ENCODE measurements around the gene PPP4R2. TPM values are rescaled to one million over a fixed set of nuclear protein-coding genes. Genes with fewer than 3 reads are reported as not detected.
A peak's percentile ranks its signal among the peaks of the same experiment; 100 is the strongest.

The PPP4R2 gene
- total RNA-seq, 1 donor from 2014 or later: 48.3 TPM

DNA sequence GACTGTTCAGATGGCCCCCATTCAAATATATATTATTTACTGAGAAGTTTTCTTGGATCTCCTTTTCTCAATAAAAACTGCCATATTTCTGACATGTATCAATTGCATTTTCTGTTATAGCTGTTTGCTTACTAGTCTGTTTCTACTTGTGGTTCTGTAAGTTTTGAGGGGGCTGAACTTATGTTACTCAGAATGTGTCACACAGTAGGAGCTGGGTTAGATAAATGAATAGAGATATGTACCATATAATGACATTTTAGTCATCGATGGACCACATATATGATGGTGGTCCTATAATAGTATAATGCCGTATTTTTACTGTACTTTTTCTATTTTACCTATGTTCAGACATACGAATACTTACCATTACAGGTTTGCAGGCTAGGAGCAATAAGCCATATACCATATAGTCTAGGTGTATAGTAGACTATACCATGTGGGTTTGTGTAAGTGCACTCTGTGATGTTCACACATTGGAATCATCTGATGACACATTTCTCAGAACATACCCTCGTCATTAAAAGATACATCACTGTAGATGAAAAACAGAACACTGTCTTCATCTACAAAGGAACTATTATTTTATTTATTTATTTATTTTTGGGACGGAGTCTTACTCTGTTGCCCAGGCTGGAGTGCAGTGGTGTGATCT is 22.3 kb downstream of the PPP4R2 start:
- ATAC-seq: no peak
- no peak for DNase-seq (ENCODE audit: low spot score)

DNA sequence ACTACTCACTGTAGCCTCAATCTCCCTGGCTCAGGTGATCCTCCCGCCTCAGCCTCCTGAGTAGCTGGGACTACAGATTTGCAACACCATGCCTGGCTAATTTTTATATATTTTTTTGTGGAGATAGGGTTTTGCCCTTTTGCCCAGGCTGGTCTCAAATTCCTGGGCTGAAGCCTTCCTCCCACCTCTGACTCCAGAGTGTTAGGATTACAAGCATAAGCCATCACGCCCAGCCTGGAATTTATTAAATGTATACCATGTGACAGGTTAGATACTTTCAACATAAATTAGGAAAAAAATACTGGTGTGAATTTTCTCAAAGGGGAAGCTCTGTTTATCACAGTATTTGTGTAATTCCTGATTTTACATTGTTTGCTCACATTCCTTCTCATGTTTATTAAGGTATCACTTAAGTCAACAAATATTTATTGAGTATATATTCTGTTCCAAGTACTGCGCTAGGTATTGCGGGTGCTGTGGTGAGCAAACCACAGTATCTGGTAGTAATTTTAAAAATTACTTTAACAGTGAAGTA is 24.8 kb downstream of the PPP4R2 start:
- ATAC-seq (peak; percentile 37), DNase-seq (ENCODE audit: low spot score) (no peak)

DNA sequence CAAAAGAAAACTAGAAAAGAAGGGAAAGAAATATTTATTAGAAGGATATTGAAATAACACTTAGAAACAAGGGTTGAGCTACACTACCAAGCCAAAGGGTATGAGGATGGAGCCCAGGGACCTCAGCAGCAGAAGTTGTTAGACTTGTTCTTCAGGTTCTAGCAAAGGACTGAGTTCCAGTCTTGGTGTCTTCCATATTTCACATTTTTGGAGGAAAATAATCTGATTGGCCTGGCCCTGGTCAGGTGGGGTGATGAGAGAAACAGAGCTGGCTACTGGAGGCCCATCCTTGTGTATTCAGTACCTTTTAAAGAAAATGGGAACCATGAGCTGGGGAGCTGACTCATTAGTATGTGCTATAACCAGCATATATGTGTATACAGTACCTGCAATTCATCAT is 28.2 kb downstream of the PPP4R2 start:
- ATAC-seq: no peak
- DNase-seq (ENCODE audit: low spot score): no peak

DNA sequence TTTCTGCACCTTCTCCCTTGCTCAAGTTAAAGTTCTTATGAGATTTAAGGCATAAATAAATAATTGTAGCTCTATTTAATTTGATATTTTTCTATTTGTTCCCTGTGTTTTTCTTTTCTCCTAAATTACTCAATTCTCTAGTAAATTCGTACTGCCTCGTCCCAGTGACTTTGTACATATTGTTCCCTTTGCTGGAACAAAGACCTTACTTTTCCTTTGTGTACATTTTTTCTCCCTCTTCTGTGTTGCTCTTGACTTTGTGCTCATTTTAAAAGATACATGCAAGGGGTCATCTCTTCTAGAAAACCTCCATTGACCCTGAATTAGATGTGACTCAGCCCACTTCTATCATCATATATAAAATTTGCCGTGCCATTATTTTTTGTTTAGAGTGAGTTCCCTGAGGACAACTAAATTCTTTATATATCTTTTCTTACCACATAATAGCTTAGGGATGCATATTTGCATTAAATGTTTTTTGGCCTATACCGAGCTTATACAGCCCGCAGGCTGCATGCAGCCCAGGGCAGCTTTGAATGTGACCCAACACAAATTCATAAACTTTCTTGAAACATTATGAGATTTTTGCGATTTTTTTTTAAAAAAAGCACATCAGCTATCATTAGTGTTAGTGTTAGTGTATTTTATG is 29.6 kb downstream of the PPP4R2 start:
- DNase-seq (ENCODE audit: low spot score) (no peak), ATAC-seq (no peak)

DNA sequence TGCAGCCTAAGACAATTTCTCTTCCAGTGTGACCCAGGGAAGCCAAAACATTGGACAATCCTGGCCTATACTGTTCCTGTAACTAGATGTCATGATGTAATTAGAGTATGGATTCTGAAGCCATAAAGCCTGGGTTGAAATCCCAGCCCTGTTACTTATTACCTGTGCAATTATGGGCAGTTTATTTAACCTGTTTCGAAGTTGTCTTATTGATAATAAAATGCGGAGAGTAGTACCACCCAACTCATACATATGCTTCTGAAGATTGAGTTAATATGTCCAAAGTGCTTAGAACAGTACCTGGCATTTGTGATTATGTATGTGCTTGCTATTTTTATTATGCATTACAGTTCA is 30.1 kb downstream of the PPP4R2 start:
- DNase-seq (ENCODE audit: low spot score): no peak
- no peak for ATAC-seq

GRCh38 chr3:73028803-73029202 is 32.2 kb downstream of the PPP4R2 start:
- no peak for DNase-seq (ENCODE audit: low spot score)
- no peak for ATAC-seq

GRCh38 chr3:73029321-73029796 is 32.7 kb downstream of the PPP4R2 start:
- ATAC-seq (peak; percentile 88), DNase-seq (ENCODE audit: low spot score) (no peak)

DNA sequence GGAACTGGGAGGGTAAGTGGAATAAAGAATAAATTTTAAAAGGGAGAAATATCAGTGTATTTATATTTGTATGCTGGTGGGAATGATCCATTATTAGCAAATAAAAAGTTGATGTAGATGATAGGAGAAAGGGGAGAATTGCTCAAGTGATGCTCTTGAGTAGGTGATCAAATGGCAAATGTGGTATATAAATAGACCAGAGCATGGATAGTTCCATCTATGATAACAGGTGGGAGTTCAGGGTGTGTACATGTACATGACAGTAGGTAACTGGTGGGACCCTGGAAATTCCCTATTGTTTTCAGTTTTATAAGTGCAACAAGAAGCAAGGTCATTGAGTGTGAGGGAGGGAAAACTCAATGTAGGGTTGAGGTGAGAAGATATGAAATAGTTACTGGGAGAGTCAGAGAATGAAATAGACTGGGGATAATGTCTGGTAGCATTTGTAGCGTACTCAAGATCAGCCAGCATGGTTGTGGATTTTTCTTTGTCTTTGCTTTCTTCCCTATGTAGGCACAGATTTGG is 33.5 kb downstream of the PPP4R2 start:
- ATAC-seq (no peak), DNase-seq (ENCODE audit: low spot score) (no peak)

GRCh38 chr3:73031573-73032103 is 35.0 kb downstream of the PPP4R2 start:
- no peak for DNase-seq (ENCODE audit: low spot score)

GRCh38 chr3:73036694-73037591 is 40.3 kb downstream of the PPP4R2 start:
- no peak for ATAC-seq

More at GRCh38 chr3:73031573-73032103, 35.0 kb downstream of the PPP4R2 start:
- no peak for ATAC-seq

DNA sequence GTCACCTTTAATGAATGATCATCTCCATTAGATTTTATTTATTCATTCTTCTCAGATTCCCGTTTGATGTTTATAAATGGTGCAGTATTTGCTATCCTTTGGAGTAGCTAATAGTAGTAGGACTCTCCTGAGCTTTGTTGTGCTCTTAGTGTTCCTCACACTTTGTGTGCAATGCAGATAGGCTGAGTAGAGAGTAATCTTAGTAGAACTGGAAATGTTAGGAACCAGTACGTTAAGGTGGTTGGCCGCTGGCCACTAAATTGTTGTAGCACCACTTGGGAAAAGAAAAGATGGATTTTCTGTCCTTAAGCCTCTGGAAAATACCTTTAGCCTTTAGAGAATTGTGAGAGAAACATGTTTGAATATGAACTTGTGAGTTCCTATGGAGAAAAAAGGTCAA is 44.9 kb downstream of the PPP4R2 start:
- no peak for DNase-seq (ENCODE audit: low spot score)
- ATAC-seq: no peak

More at GRCh38 chr3:73036694-73037591, 40.3 kb downstream of the PPP4R2 start:
- DNase-seq (ENCODE audit: low spot score): no peak

DNA sequence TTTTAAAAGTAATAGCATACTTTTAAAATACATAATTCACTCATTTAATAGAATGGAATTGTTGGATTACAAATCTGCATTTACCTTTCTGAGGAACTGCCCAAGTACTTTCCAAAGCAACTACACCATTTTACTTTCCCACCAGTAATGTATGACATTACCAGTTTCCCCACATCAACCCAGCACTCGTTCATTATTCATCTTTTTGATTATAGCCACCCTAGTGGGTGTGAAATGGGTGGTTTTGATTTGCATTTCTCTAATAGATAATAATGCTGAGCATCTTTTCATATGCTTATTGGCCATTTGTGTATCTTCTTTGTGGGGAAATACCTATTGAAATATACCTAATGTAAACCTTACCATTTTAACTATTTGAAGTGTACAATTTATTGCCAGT is 46.8 kb downstream of the PPP4R2 start:
- ATAC-seq: no peak
- DNase-seq (ENCODE audit: low spot score): no peak

GRCh38 chr3:73045391-73045790 is 48.8 kb downstream of the PPP4R2 start:
- DNase-seq (ENCODE audit: low spot score) (no peak), ATAC-seq (no peak)

DNA sequence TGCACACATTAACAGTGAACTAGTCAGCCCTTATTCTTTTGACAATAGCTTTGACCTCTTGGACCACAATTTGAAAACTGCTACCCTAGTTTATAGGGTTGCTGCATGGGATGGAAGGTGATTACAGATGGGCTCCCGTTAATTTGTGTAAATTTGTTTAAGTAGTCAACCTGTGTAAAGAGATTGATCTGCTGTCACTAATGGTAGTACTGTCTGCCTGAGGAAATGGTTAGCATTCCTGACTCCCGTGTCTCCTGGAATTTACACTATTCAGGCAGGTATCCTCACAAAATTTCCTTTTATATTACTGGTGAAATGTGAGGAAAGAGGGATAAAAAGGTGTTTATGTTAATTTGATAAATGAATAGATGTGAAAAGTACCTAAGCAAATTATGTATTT is 49.6 kb downstream of the PPP4R2 start:
- no peak for ATAC-seq

GRCh38 chr3:73049319-73049718 is 52.7 kb downstream of the PPP4R2 start:
- DNase-seq (ENCODE audit: low spot score) (no peak), ATAC-seq (no peak)

More for the DNA sequence above, 49.6 kb downstream of the PPP4R2 start:
- DNase-seq (ENCODE audit: low spot score): no peak

DNA sequence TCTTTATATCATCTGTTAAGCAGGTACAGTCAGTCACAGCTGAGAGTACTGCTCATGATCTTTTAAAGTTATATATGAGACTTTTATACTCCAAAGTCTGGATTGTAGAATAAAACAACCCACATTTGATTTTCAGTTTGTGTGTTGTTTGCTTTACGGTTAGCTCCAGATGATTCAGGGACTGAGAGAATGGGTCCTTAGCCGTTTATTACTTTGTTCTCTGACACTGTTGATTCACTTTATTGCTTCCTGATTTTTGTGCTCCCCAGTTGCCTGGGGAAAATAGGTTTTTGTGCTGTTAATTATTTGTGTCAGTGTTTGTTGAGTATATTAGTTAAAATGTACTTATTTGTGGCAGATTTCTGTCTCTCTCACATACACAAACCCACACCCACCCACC is 56.2 kb downstream of the PPP4R2 start:
- no peak for DNase-seq (ENCODE audit: low spot score)
- ATAC-seq: no peak

DNA sequence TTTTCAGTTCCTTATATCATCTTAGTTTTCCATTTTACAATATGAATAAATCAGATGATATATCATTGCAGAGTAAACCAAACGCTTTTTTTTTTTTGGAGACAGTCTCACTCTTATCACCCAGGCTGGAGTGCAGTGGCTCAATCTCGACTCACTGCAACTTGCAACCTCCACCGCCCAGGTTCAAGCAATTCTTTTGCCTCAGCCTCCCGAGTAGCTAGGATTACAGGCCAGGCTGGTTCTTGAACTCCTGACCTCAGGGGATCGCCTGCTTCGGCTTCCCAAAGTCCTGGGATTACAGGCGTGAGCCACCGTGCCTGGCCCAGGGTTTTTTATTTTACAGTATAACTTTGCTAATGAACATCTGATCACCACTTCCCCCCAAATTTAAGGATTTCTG is 59.0 kb downstream of the PPP4R2 start:
- DNase-seq (ENCODE audit: low spot score): no peak
- peak; percentile 12 for ATAC-seq

DNA sequence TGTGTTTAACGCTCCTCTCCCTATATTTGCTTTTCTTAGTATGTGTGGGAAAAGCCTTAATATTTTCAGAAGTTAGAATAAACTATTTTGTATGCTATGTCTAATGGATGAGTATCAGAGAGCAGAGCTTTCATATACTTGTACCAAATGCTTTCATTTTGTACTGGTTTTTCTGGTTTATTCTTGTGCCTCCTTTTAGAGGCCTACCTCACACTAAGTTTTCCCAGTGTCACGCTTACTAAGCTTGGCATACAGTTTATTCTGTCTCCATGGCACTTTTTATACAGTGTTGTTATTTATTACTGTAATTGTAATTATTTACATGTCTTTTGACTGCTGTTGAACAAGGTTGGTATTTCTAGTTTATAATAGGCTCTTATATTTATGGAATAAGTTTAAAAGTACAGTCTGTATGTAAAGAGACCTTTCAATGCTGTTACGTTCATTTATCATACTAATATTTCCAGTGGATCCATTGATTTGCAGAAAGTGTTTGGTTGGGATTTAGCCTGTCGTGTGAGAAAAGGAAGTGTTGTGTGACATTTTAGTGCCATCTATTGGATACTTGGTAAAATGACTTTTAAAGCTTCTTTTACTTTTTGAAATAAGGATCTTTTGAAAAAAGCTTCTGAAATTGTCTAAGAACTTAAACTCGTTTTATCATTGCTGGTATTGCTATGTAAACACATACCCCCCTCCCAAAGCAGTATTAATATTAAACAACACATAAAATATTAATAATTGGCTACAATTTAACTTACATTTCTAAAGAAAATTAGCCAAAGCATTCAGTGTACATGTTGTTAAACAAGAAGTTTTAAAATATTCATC is 59.6 kb downstream of the PPP4R2 start:
- no peak for DNase-seq (ENCODE audit: low spot score)
- ATAC-seq: peak; percentile 78

GRCh38 chr3:73056845-73057150 is 60.2 kb downstream of the PPP4R2 start:
- no peak for DNase-seq (ENCODE audit: low spot score)
- ATAC-seq: no peak

DNA sequence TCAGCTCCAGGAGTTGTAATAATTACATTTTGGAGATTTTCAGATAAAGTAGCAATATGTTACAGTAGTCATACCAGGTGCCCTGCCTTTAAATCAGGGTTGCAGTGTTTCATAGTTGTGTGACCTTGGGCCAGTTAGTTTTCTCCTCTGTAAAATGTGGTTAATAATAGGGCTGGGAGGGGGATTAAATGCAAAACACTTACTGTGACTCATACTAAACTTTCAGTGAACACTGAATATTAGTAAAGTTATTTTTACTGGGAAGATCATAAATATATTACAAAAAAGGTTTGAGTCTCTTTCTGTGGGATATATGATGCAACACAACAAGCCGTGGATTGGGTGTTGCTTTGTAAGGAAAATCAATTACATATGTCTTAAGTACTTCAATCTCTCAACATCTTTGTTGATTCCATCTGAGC is 63.7 kb downstream of the PPP4R2 start:
- ATAC-seq: no peak

More for the DNA sequence above, 63.7 kb downstream of the PPP4R2 start:
- no peak for DNase-seq (ENCODE audit: low spot score)
